SK-MEL-5 (cell line): ENCODE results near the gene TMEM250. TPM values are rescaled to one million over a fixed set of nuclear protein-coding genes. Genes with fewer than 3 reads are reported as not detected.
A peak's percentile ranks its signal among the peaks of the same experiment; 100 is the strongest.
"Not testable (repeated sequence)": the region's sequence is repeated elsewhere in the genome, so short reads cannot be mapped to it uniquely, and the experiment has no call there.

ENCODE experiments used
- DNase-seq: peaks from one replicate; pipeline ENCODE4 v3.0.0-alpha.2; 2016; ENCODE audit warnings: low read depth, low spot score
- in situ Hi-C: cut with HindIII; loops from 2 replicates; pipeline ENCODE4 v1.10.0; 2016; ENCODE audit warnings: low sequenced_read_pairs, high pct_unique_total_duplicates, low pct_unique_long_range_greater_than_20kb
- polyA plus RNA-seq, 2 experiments: library from polyadenylated mRNA; depleted of rRNA; stranded (reverse); fragments of >200 nt; gene quantifications; 2 replicates each; pipeline ENCODE4 v1.2.3, GENCODE V29; 2015
- total RNA-seq: library from RNA; depleted of rRNA; stranded (reverse); fragments of >200 nt; shearing (Covaris generic); gene quantifications from 2 replicates; pipeline ENCODE4 v1.2.3, GENCODE V29; 2014; rRNA removed

TMEM250 gene, protein sequence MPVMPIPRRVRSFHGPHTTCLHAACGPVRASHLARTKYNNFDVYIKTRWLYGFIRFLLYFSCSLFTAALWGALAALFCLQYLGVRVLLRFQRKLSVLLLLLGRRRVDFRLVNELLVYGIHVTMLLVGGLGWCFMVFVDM
- total RNA-seq: 42.5 and 43.0 TPM in 2 replicates
- 56.5 and 66.9 TPM in 2 replicates for polyA plus RNA-seq (2015; cell fraction: cytosol; rRNA removed)
- 25.1 and 31.7 TPM in 2 replicates for polyA plus RNA-seq (2015; cell fraction: nucleus; rRNA removed)

- peak; percentile 97 for DNase-seq
- in situ Hi-C loops: no loop called here
Observed at GRCh38 chr9:136118320-136119060, at the start of gene TMEM250. Gene TMEM250, minus strand, starts transcription at chr9:136118875. Its CDS starts 1,975 bp downstream, at chr9:136116900.

DNA sequence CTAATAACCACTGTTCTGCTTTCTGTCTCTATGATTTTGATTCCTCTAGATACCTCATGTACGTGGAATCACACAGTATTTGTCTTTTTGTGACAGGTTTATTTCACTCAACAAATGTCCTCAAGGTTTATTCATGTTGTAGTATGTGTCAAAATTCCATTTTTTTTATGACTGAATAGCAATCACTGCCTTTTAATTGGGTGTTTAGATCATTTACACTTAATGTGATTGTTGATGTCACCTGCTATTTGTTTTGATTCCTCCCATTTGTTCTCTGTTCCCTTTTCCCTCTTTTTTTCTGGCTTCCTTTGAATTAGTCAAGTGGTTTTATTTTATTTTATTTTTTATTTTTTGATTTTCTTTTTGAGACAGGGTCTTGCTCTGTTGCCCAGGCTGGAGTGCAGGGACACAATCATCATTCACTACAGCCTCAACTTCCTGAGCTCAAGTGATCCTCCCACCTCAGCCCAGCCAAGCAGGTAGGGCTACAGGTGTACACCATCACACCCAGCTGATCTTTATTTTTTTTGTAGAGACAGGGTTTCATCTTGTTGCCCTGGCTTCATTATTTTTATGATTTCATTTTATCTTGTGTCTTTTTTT lies 44.7 kb upstream of the TMEM250 start:
- no peak for DNase-seq
- in situ Hi-C loops: no loop called here

GRCh38 chr9:136160995-136161610 lies 42.4 kb upstream of the TMEM250 start:
- DNase-seq: no peak
- in situ Hi-C loops: no loop called here

DNA sequence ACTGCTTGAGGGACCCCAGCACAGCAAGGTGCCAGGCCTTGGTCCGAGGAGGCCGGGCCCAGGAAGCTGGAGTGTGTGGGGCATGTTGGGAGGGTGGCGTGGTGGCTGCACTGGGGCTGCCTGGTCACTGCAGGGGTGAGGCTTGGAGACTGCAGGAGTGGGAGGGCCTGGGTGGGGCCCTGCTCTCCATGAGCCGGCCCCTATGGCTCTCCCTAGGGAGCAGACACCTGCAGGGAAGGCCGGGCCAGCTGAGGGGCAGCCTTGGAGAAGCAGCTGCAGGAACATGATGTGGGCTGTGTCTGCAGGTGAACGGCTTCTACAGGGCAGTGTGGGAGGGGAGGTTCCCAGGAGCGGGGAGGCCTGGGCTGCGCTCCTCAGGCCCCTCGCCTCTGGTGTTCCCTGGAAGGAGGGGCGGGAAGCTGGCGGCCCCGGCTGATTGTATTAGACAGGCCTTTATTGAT lies 41.7 kb upstream of the TMEM250 start:
- in situ Hi-C loops: no loop called here
- no peak for DNase-seq

DNA sequence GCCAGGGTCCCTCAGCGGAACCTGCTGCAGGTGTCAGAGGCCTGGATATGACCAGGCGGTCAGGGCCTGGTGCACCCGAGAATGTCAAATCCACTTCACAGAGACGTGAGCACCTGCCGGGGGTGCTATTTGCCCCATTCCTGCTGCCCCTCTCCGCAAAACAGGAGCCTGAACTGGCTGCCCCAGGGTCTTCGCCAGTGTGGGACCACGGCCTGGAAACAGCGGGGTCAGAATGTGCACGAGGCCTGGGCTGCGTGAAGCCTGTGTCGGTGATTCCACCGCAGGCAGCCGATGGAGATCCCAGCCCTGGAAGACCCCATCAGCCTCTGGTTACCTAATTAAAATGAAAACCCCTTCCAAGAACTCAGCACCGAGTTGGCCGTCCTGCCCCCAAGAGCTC lies 41.2 kb upstream of the TMEM250 start:
- in situ Hi-C loops: no loop called here

GRCh38 chr9:136157477-136158265 lies 39.0 kb upstream of the TMEM250 start:
- in situ Hi-C loops: no loop called here

More for the DNA sequence above, 41.2 kb upstream of the TMEM250 start:
- DNase-seq: no peak

DNA sequence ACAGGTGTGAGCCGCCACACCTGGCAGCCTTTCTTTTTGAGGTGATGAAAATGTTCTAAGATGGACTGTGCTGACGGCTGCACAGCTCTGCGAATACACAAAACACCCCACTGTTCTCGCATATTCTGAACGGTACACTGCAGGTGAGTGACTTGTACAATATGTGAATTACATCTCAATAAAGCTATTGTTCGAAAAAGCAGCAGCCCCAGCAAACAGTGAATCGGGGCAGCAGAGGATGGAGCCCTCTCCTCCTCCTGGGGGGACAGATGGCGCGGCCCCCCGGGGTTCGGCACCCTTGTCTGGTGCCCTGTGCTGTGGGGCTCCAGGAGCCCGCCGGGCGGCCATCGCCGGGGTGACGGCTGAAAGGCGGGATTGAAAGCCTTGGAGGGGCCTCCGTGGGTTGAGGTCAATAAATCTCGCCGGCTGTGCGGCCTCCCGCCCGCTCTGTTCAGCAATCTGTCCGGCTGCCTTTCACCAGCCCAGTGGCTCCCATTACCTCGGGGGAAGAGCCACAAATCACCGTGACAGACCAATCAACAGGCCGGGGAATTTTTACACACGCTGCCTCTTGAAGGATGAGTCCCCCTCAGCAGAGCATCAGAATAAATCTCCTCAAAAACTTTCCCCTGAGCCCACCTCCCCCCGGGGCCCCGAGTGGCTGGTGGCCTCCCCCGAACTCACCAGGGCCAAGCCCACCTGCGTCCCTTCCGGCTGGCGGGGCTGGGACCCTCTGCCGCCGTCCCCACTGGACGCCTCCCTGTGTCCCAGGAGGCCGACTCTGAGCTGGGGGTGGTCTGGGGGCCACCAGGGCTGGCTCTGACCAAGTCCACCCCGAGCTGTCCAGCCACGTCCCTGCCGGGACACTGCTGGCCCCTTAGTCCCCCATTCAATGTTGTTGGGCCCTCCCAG lies 37.8 kb upstream of the TMEM250 start:
- in situ Hi-C loops: no loop called here
- DNase-seq: no peak

More at GRCh38 chr9:136157477-136158265, 39.0 kb upstream of the TMEM250 start:
- DNase-seq: no peak

- in situ Hi-C loops: no loop called here
- DNase-seq: no peak
Observed at GRCh38 chr9:136155576-136155975, 36.9 kb upstream of the TMEM250 start.

DNA sequence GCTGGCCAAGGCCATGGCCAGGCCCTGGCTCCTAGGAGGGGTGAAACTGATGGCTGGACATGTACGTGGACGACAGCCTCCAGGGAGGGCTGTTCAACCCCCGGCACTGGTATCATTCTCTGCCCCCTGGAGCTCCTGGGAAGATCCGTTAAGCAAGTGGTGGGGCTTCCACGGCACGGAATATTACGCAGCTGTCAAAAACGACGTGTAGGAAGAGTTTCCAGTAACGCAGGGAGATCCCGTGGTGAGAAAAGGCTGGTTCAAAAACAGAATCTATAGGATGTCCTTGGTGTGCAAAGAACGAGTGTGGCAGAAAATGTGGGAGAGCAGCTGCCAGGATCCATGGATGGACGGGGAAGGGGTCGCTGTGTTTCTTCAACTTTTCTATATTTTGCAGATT lies 36.3 kb upstream of the TMEM250 start:
- DNase-seq: no peak
- in situ Hi-C loops: no loop called here

DNA sequence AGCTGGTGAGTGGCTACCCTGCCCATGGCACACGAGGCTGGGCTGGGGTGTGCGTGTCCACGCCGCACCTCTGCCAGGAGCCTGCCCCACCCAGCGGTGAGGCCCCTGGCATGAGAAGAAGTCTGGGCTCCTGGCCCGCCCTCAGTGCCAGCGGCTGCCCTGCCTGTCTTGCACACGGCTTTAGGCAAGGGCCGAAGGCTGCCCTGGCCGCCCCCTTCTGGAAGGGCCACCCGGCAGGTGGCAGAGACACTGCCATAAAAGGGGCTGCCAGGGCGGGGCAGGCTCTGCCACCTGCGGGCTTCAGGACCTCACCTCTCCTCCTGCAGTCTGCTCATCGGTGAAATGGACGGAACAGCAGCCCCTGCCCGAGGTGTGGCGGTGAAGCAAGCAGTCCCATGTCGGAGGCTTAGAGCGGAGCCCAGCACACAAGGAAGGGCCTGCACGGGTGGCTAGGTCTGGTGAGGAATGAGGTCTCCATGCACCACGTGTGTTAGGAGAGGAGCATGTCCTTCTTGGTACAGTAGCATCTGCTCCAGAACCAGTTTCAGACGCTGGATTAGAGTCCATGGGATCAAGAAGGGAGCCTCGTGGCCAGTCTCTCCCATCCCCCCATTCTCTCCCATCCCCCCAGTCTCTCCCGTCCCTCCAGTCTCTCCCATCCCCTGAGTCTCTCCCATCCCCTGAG lies 34.8 kb upstream of the TMEM250 start:
- in situ Hi-C loops: no loop called here
- DNase-seq: no peak

- in situ Hi-C loops: no loop called here
- DNase-seq: no peak
Observed at GRCh38 chr9:136152931-136153330, 34.3 kb upstream of the TMEM250 start.

GRCh38 chr9:136152543-136152866 lies 33.8 kb upstream of the TMEM250 start:
- DNase-seq: no peak
- in situ Hi-C loops: no loop called here

DNA sequence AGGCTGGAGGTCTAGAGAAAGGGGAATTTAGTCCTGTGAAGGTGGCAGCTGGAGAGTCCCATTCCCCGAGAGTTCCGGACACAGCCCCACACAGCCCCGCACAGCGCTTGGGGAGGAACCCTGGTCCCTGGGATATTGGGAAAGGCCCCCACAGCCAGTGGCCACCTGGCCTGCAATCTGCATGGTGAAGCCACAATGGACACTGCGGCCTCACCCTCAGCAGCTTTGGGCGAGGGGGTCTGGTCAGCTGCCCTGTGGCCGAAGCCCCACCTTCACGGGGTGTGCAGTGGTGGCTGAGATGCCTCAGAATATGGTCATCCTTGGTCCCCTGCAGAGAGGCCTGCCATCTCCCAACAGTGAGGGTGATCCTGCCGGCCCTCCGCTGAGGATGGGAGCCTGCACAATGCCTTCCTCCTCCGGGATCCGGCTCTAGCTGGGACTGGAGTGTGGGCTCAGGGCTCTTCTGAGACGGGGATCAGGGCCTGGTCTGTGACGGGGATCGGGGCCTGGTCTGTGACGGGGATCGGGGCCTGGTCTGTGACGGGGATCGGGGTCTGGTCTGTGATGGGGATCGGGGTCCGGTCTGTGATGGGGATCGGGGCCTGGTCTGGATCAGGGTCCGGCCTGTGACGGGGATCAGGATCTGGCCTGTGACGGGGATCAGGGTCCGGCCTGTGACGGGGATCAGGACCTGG lies 33.3 kb upstream of the TMEM250 start:
- no peak for DNase-seq
- in situ Hi-C loops: no loop called here

DNA sequence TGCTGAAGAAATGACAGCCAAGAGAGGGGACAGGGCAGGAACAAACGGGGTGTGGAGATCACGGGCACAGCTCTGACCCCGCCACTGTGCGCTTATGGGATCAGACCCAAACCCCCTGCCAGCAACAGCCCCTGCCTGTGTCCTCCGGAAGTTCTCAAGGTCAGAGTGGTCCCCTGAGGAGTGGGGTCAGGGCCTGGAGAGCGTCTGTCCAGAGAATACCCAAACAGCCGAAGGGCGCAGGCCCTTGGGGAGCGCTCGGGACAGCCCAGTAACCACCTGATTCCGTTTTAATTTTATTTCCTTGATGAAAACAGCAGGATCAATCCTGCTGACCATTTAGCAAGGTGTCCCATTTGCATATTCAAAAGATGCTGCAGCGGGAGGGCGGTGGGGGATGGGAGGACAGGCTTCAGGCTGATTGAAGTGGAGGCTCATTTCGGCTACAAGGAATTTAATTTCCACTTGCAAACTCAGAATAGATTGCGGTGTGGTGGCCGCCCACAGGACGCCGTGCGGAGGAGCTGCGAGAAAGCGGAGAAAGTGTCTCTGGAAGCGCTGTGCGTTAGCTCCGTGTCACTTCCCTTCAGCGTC lies 32.6 kb upstream of the TMEM250 start:
- no peak for DNase-seq
- in situ Hi-C loops: no loop called here

GRCh38 chr9:136150664-136151213 lies 32.1 kb upstream of the TMEM250 start:
- DNase-seq, in situ Hi-C loops: not testable (repeated sequence)
